K562 (cell line): ENCODE data around the gene LY6G5B. TPM values are rescaled to one million over a fixed set of nuclear protein-coding genes. Genes with fewer than 3 reads are reported as not detected.

Source experiments
- BCOR ChIP-seq: fragments of 450-650 bp; IDR thresholded peaks from 2 replicates; pipeline ENCODE4 v1.6.1; 2016
- ELF2 ChIP-seq: fragments of 250-450 bp; sonication (Bioruptor Pico); IDR thresholded peaks from 2 replicates; pipeline ENCODE4 v1.5.0; 2021; ENCODE audit warnings: mild to moderate bottlenecking
- HDAC8 ChIP-seq: fragments of 450-650 bp; IDR thresholded peaks from 2 replicates; pipeline ENCODE4 v1.6.1; 2016; ENCODE audit warnings: mild to moderate bottlenecking, missing genetic modification characterization, moderate library complexity, missing compliant biosample characterization
- POLR2G ChIP-seq: fragments of 200-400 bp; formaldehyde crosslinking; IDR thresholded peaks from 2 replicates; pipeline ENCODE4 v1.6.1; 2017; ENCODE audit warnings: low read depth, mild to moderate bottlenecking, antibody characterized with exemption, low read length, moderate library complexity
- TAF15 ChIP-seq: fragments of 200-400 bp; formaldehyde crosslinking; IDR thresholded peaks from 2 replicates; pipeline ENCODE4 v1.6.1; 2017; ENCODE audit warnings: mild to moderate bottlenecking, low read depth, low read length, moderate library complexity
- TFE3 ChIP-seq: fragments of 450-650 bp; formaldehyde crosslinking; IDR thresholded peaks from 2 replicates; pipeline ENCODE4 v1.4.0; 2020; ENCODE audit warnings: mild to moderate bottlenecking, mixed read lengths
- U2AF2 ChIP-seq: fragments of 200-400 bp; formaldehyde crosslinking; optimal IDR thresholded peaks from 2 replicates; pipeline ENCODE3; 2017; ENCODE audit warnings: low read depth, mild to moderate bottlenecking, low read length
- ZBTB40 ChIP-seq, 2 experiments: fragments of 450-650 bp in 1 of 2; sonication (generic) in 1 of 2; formaldehyde crosslinking in 1 of 2; IDR thresholded peaks; 2 replicates each; pipeline versions ENCODE4 v1.7.1 to v1.9.0; 2016 to 2022; ENCODE audit warnings: inconsistent platforms in 1 of 2, mild to moderate bottlenecking in 1 of 2, missing genetic modification reagents in 1 of 2
- ZNF280A ChIP-seq: fragments of 450-650 bp; IDR thresholded peaks from 2 replicates; pipeline ENCODE4 v1.6.1; 2018; ENCODE audit warnings: mild to moderate bottlenecking, low read depth; ENCODE audit not compliant: partially characterized antibody
- polyA plus RNA-seq, 8 experiments: library from polyadenylated mRNA; depleted of rRNA in 4 of 8; stranded (reverse) in 5 of 8; unstranded in 3 of 8; fragments of >200 nt; fragmentation: Nextera tagmentation in 2 of 8; fragmentation: Illumina TruSeq in 1 of 8; extraction: Ambion mirVana in 2 of 8; extraction: Trizol in 1 of 8; gene quantifications; 2 replicates each; pipeline versions ENCODE4 v1.2.1 to v1.2.3, GENCODE V29; 2011 to 2014; ENCODE audit warnings: inconsistent platforms in 1 of 8, missing spikeins in 1 of 8
- total RNA-seq, 7 experiments: library from RNA; depleted of rRNA in 6 of 7; stranded (reverse); fragments of >200 nt in 6 of 7; fragmentation: Illumina TruSeq in 2 of 7; extraction: Trizol in 2 of 7; gene quantifications; 2 replicates each; pipeline versions ENCODE4 v1.2.1 to v1.2.3, GENCODE V29; 2011 to 2021; ENCODE audit warnings: low replicate concordance in 1 of 7
- TF ChIP-seq, protein P1 (sequence below): fragments of 450-650 bp; IDR thresholded peaks from 2 replicates; pipeline ENCODE4 v1.7.1; 2018; ENCODE audit warnings: mild to moderate bottlenecking, low read depth; ENCODE audit not compliant: partially characterized antibody

LY6G5B gene
- total and polyA plus RNA-seq, 9 of the 15 experiments (the other 6 are each of a cell fraction or from before 2014, with no cell fraction given): 6.0 to 27.0 (median 7.5) TPM

- no peak for TF ChIP-seq ZNF280A
- TF ChIP-seq POLR2G: peak; percentile 91
- TF ChIP-seq U2AF2: no peak
- TF ChIP-seq, protein P1, sequence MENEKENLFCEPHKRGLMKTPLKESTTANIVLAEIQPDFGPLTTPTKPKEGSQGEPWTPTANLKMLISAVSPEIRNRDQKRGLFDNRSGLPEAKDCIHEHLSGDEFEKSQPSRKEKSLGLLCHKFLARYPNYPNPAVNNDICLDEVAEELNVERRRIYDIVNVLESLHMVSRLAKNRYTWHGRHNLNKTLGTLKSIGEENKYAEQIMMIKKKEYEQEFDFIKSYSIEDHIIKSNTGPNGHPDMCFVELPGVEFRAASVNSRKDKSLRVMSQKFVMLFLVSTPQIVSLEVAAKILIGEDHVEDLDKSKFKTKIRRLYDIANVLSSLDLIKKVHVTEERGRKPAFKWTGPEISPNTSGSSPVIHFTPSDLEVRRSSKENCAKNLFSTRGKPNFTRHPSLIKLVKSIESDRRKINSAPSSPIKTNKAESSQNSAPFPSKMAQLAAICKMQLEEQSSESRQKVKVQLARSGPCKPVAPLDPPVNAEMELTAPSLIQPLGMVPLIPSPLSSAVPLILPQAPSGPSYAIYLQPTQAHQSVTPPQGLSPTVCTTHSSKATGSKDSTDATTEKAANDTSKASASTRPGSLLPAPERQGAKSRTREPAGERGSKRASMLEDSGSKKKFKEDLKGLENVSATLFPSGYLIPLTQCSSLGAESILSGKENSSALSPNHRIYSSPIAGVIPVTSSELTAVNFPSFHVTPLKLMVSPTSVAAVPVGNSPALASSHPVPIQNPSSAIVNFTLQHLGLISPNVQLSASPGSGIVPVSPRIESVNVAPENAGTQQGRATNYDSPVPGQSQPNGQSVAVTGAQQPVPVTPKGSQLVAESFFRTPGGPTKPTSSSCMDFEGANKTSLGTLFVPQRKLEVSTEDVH: peak; percentile 60
- no peak for TF ChIP-seq TFE3
- TF ChIP-seq TAF15: no peak
- no peak for TF ChIP-seq ZBTB40 (IDR thresholded peaks at IDR 0.05)
- TF ChIP-seq ZBTB40 (CRISPR knock-in tag; IDR thresholded peaks at IDR 0.05): no peak
- TF ChIP-seq ELF2: no peak; the same call in 1 of the 2 replicates
- TF ChIP-seq BCOR: peak; percentile 4; the same call in 1 of the 2 replicates
- TF ChIP-seq HDAC8 (tag): no peak
Measured at GRCh38 chr6:31663961-31664789, 5.6 kb upstream of the LY6G5B start (continued).
